GM12891 (cell line): ENCODE measurements around the gene STAT3.

ENCODE experiments used
- PAX5 ChIP-seq: IDR thresholded peaks from 2 replicates; pipeline ENCODE4 v1.6.1; 2011; ENCODE audit warnings: low read length, moderate library complexity, mild to moderate bottlenecking; ENCODE audit not compliant: insufficient read depth, severe bottlenecking
- POLR2A ChIP-seq: IDR thresholded peaks from 2 replicates; pipeline ENCODE4 v1.6.1; 2011; ENCODE audit warnings: low read depth, low read length, control low read depth
- POLR2AphosphoS5 ChIP-seq: IDR thresholded peaks from 2 replicates; pipeline ENCODE4 v1.6.1; 2011; ENCODE audit warnings: low read depth, low read length, control low read depth
- SPI1 ChIP-seq: IDR thresholded peaks from 2 replicates; pipeline ENCODE4 v1.6.1; 2011; ENCODE audit warnings: low read depth, low read length, control low read depth
- TAF1 ChIP-seq: IDR thresholded peaks from 2 replicates; pipeline ENCODE4 v1.6.1; 2011; ENCODE audit warnings: low read depth, low read length, control low read depth

- TF ChIP-seq POLR2A (no peak), PAX5 (no peak), POLR2AphosphoS5 (no peak), TAF1 (no peak), SPI1 (no peak)
Measured at GRCh38 chr17:42408061-42408460, 19.8 kb upstream of the STAT3 start.
